Endodermal cell (in vitro differentiated cells): Measurements from ENCODE around the gene COL5A2. TPM values are rescaled to one million over a fixed set of nuclear protein-coding genes. Genes with fewer than 3 reads are reported as not detected.

Experiments
- DNase-seq: peaks from one replicate; pipeline ENCODE4 v3.0.0-alpha.2; 2017
- H3K27ac ChIP-seq: 2 replicates; pipeline ENCODE4 v1.5.1; 2013; ENCODE audit warnings: mild to moderate bottlenecking, low read depth, low read length, moderate library complexity
- H3K27me3 ChIP-seq: 2 replicates; pipeline ENCODE4 v1.6.1; 2013; ENCODE audit warnings: mild to moderate bottlenecking, low read length, moderate library complexity; ENCODE audit not compliant: insufficient read depth, control insufficient read depth, poor library complexity, severe bottlenecking
- H3K36me3 ChIP-seq: 2 replicates; pipeline ENCODE4 v1.7.0; 2013; ENCODE audit warnings: mild to moderate bottlenecking, low read length, moderate library complexity; ENCODE audit not compliant: control insufficient read depth, insufficient read depth
- H3K4me1 ChIP-seq: one replicate; pipeline ENCODE4 v1.7.0; 2013; ENCODE audit warnings: low read length; ENCODE audit not compliant: control insufficient read depth, insufficient read depth
- H3K4me3 ChIP-seq: 2 replicates; pipeline ENCODE4 v1.5.1; 2013; ENCODE audit warnings: mild to moderate bottlenecking, low read length, moderate library complexity
- H3K9ac ChIP-seq: 2 replicates; pipeline ENCODE4 v1.6.1; 2013; ENCODE audit warnings: mild to moderate bottlenecking, low read length, moderate library complexity; ENCODE audit not compliant: poor library complexity, severe bottlenecking; ENCODE audit errors: extremely low read depth
- H3K9me3 ChIP-seq: 2 replicates; pipeline ENCODE4 v1.6.1; 2013; ENCODE audit warnings: mild to moderate bottlenecking, low read length, moderate library complexity; ENCODE audit not compliant: control insufficient read depth
- H3K27ac Mint-ChIP-seq: 2 replicates; pipeline ENCODE4 v1.8.0; 2020; ENCODE audit warnings: mixed read lengths
- H3K27me3 Mint-ChIP-seq: 2 replicates; pipeline ENCODE4 v1.8.0; 2021; ENCODE audit warnings: mild to moderate bottlenecking, mixed read lengths; ENCODE audit not compliant: insufficient read depth
- H3K36me3 Mint-ChIP-seq: 2 replicates; pipeline ENCODE4 v1.8.0; 2020; ENCODE audit warnings: low read depth, mixed read lengths
- H3K4me1 Mint-ChIP-seq: 2 replicates; pipeline ENCODE4 v1.8.0; 2020; ENCODE audit warnings: mixed read lengths
- H3K4me3 Mint-ChIP-seq: 2 replicates; pipeline ENCODE4 v1.8.0; 2020; ENCODE audit warnings: mild to moderate bottlenecking, moderate library complexity, mixed read lengths
- H3K9me3 Mint-ChIP-seq: 2 replicates; pipeline ENCODE4 v1.8.0; 2020; ENCODE audit warnings: mild to moderate bottlenecking, mixed read lengths
- WGBS, 2 experiments: methylation state at CpG; one replicate each; pipeline versions ENCODE4 v1.1.5 to v1.1.7; 2013; ENCODE audit warnings: missing lambda C conversion rate in 2 of 2, mixed read lengths in 1 of 2; ENCODE audit not compliant: insufficient coverage in 1 of 2, insufficient read length in 1 of 2; 5-methylcytosine and 5-hydroxymethylcytosine counted together
- total RNA-seq, 2 donors: library from RNA; stranded (reverse); fragmentation: NEBNext Ultra II Directional in 1 of 2; extraction: Animal tissue kit (Norgen Biotek cat#: 25700) in 1 of 2; gene quantifications; 2 replicates in 1 of 2; 3 replicates in 1 of 2; pipeline ENCODE4 v1.2.1, GENCODE V29; 2021
- TF ChIP-seq, protein P1 (sequence below): fragments of 200-600 bp; sonication (generic); conservative IDR thresholded peaks from 2 replicates; pipeline ENCODE4 v1.5.0; 2021; ENCODE audit warnings: antibody characterized with exemption, mild to moderate bottlenecking

The COL5A2 gene
- total RNA-seq, 2 donors from 2014 or later: 117 to 153 TPM

DNA sequence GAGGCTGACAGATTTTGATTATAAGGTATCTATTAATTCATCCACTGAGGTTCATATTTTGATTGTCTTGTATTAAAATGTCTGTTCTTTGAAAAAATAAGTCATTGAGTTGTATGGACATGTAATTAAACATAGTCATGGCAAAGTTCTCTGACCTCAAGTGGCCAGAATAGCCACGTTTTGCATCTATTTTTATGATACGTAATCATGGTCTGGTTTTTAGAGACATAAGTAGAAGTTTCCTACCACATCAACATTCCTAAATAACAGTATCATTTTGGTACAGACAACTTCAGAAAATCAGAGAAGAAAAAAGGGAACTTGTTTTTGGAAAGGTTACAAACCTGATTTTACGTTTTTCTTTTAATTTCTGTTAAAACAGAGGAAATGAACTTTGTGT, 47.6 kb downstream of the COL5A2 start:
- Mint-ChIP-seq H3K36me3 (no peaks in the 10 kb centered on the region), H3K9me3 (no peaks in the 10 kb centered on the region), H3K27ac (no peak overlapping the region), H3K4me3 (no peak overlapping the region), H3K4me1 (peaks cover 18% of the 10 kb centered on the region), H3K27me3 (no peaks in the 10 kb centered on the region)
- Histone ChIP-seq H3K27me3 (no peaks in the 10 kb centered on the region), H3K4me3 (no peak overlapping the region), H3K9ac (no peak overlapping the region), H3K36me3 (peaks cover 22% of the 10 kb centered on the region), H3K9me3 (no peaks in the 10 kb centered on the region), H3K4me1 (peaks cover 9% of the 10 kb centered on the region), H3K27ac (no peak overlapping the region)
- TF ChIP-seq, protein P1, sequence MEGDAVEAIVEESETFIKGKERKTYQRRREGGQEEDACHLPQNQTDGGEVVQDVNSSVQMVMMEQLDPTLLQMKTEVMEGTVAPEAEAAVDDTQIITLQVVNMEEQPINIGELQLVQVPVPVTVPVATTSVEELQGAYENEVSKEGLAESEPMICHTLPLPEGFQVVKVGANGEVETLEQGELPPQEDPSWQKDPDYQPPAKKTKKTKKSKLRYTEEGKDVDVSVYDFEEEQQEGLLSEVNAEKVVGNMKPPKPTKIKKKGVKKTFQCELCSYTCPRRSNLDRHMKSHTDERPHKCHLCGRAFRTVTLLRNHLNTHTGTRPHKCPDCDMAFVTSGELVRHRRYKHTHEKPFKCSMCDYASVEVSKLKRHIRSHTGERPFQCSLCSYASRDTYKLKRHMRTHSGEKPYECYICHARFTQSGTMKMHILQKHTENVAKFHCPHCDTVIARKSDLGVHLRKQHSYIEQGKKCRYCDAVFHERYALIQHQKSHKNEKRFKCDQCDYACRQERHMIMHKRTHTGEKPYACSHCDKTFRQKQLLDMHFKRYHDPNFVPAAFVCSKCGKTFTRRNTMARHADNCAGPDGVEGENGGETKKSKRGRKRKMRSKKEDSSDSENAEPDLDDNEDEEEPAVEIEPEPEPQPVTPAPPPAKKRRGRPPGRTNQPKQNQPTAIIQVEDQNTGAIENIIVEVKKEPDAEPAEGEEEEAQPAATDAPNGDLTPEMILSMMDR: no peak
- WGBS, 2 experiments: 91 to 100% methylated on average over 2 to 3 of the region's 3 CpGs
- DNase-seq: no peak

DNA sequence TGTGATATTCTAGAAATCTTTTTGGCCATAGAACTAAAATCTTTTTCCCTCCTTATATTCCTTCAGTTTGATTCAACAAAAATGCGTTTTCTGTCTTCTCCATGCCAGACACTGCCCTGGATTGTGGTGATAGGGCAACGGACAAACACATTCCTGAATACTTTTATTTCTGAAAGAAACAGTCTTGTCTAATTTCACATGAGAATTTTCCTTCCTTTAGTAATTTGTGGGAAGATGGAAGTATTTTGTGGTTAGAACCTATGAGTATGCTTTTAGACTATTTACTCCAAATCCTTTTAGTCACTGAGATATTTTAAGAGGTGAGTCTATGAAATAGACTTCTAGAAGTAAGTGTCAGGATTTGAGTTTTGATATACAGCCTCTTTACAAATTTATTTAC, 49.6 kb downstream of the COL5A2 start:
- H3K4me1 Mint-ChIP-seq: peaks cover 21% of the 10 kb centered on the region
- no peak overlapping the region for H3K27ac Mint-ChIP-seq
- H3K27me3 Mint-ChIP-seq: no peaks in the 10 kb centered on the region
- Histone ChIP-seq H3K27ac (no peak overlapping the region), H3K9ac (no peak overlapping the region), H3K27me3 (no peaks in the 10 kb centered on the region), H3K4me1 (peaks cover 9% of the 10 kb centered on the region), H3K9me3 (no peaks in the 10 kb centered on the region), H3K4me3 (no peak overlapping the region), H3K36me3 (peaks cover 24% of the 10 kb centered on the region)
- H3K36me3 Mint-ChIP-seq: no peaks in the 10 kb centered on the region
- TF ChIP-seq, protein P1: no peak
- H3K9me3 Mint-ChIP-seq: no peaks in the 10 kb centered on the region
- H3K4me3 Mint-ChIP-seq: no peak overlapping the region
- DNase-seq: no peak
- 91% methylated on average over 2 of the region's 2 CpGs; no CpG with 5 or more reads in 1 of the 2 experiments for WGBS, 2 experiments

DNA sequence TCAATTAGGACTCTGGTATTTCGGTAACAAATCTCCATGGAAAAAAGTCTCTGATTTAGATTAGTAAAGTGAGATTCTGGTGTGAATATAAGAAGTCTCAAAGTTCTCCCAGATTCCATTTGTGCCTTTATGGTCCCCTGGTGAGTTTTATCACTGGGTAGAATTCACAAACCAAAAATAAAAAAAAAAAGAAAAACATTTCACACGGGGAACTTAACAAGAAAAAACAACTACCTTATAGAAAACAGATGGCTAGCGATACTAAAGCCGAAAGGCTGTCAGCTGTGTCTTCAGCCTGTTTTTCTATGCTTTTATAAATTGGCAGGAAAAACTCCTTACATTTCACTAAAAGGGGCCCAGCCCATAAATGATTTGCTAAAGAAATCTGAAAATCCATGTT, 50.6 kb downstream of the COL5A2 start:
- Histone ChIP-seq H3K4me1 (peaks cover 9% of the 10 kb centered on the region), H3K9me3 (no peaks in the 10 kb centered on the region), H3K9ac (no peak overlapping the region), H3K27me3 (no peaks in the 10 kb centered on the region), H3K4me3 (peak overlapping the region; percentile 23), H3K27ac (no peak overlapping the region), H3K36me3 (peaks cover 27% of the 10 kb centered on the region)
- Mint-ChIP-seq H3K36me3 (no peaks in the 10 kb centered on the region), H3K27me3 (no peaks in the 10 kb centered on the region), H3K4me3 (no peak overlapping the region), H3K27ac (peak overlapping the region; percentile 86), H3K4me1 (peaks cover 21% of the 10 kb centered on the region), H3K9me3 (no peaks in the 10 kb centered on the region)
- 85 to 100% methylated on average over 2 to 4 of the region's 4 CpGs for WGBS, 2 experiments
- no peak for DNase-seq
- TF ChIP-seq, protein P1: no peak
